ENCODE data around the gene SLC1A5. TPM values are rescaled to one million over a fixed set of nuclear protein-coding genes. Genes with fewer than 3 reads are reported as not detected.

The SLC1A5 gene
- total RNA-seq, 1 experiment from 2014 or later: 104 TPM

- no TSS peak for BruUV-seq (replicated peaks)
- no peak for ATAC-seq
- H3K27me3 ChIP-seq (ENCODE audit: control insufficient read depth, insufficient read depth, low read length): no peaks in the 10 kb centered on the region
- TF ChIP-seq CTCF (IDR thresholded peaks at IDR 0.05) (no peak), REST (IDR thresholded peaks at IDR 0.05; ENCODE audit: insufficient read depth in 1 of 2, low read depth in 2 of 2, low read length in 1 of 2) (no peak), TCF7L2 (IDR thresholded peaks at IDR 0.05; ENCODE audit: low read depth, low read length) (no peak), POLR2AphosphoS5 (IDR thresholded peaks at IDR 0.05; ENCODE audit: low read depth, low read length) (no peak), SIN3A (IDR thresholded peaks at IDR 0.05; ENCODE audit: borderline replicate concordance, insufficient read depth, low read depth, low read length) (no peak)
- CTCF ChIA-PET: interaction anchor here (0.6 kb wide), 1 partner anchor 31 kb away, joined by 3 read pairs; no protein-coding TSS in a partner anchor
- intact Hi-C loops (cut with micrococcal nuclease; ENCODE audit: unreplicated experiment) (no loop called here), in situ Hi-C loops (cut with HindIII; ENCODE audit: low pct_unique_long_range_greater_than_20kb, low sequenced_read_pairs) (no loop called here)
- H3K4me1 ChIP-seq (ENCODE audit: control insufficient read depth, insufficient read depth, low read length): no peaks in the 10 kb centered on the region
- no peak overlapping the region for H3K27ac ChIP-seq (ENCODE audit: low read length)
- DNase-seq (ENCODE audit: low read depth, low spot score): no peak
- POLR2A ChIA-PET: no interaction called here
- H3K4me3 ChIP-seq (ENCODE audit: low read depth in 2 of 2, low read length in 2 of 2): no peak overlapping the region
- no peaks in the 10 kb centered on the region for H3K9me3 ChIP-seq (ENCODE audit: control insufficient read depth, insufficient read depth, low read depth, low read length)
- no peaks in the 10 kb centered on the region for H3K36me3 ChIP-seq (ENCODE audit: control insufficient read depth, insufficient read depth, low read length)
Measured at GRCh38 chr19:46798713-46799112, 10.3 kb upstream of the SLC1A5 start.

GRCh38 chr19:46797881-46798280 lies 9.5 kb upstream of the SLC1A5 start:
- no TSS peak for BruUV-seq (replicated peaks)
- Histone ChIP-seq H3K9me3 (ENCODE audit: control insufficient read depth, insufficient read depth, low read depth, low read length) (no peaks in the 10 kb centered on the region), H3K27me3 (ENCODE audit: control insufficient read depth, insufficient read depth, low read length) (no peaks in the 10 kb centered on the region), H3K36me3 (ENCODE audit: control insufficient read depth, insufficient read depth, low read length) (no peaks in the 10 kb centered on the region), H3K4me3 (ENCODE audit: low read depth in 2 of 2, low read length in 2 of 2) (no peak overlapping the region), H3K4me1 (ENCODE audit: control insufficient read depth, insufficient read depth, low read length) (no peaks in the 10 kb centered on the region), H3K27ac (ENCODE audit: low read length) (no peak overlapping the region)
- ChIA-PET POLR2A (no interaction called here), CTCF (no interaction called here)
- in situ Hi-C loops (cut with HindIII; ENCODE audit: low pct_unique_long_range_greater_than_20kb, low sequenced_read_pairs): no loop called here
- no peak for ATAC-seq
- intact Hi-C loops (cut with micrococcal nuclease; ENCODE audit: unreplicated experiment): no loop called here
- no peak for DNase-seq (ENCODE audit: low read depth, low spot score)
- TF ChIP-seq CTCF (IDR thresholded peaks at IDR 0.05) (no peak), TCF7L2 (IDR thresholded peaks at IDR 0.05; ENCODE audit: low read depth, low read length) (no peak), REST (IDR thresholded peaks at IDR 0.05; ENCODE audit: insufficient read depth in 1 of 2, low read depth in 2 of 2, low read length in 1 of 2) (no peak), SIN3A (IDR thresholded peaks at IDR 0.05; ENCODE audit: borderline replicate concordance, insufficient read depth, low read depth, low read length) (no peak), POLR2AphosphoS5 (IDR thresholded peaks at IDR 0.05; ENCODE audit: low read depth, low read length) (no peak)

Data from Panc1 (cell line).